ENCODE results near the gene PIWIL4. TPM values are rescaled to one million over a fixed set of nuclear protein-coding genes. Genes with fewer than 3 reads are reported as not detected.
A peak's percentile ranks its signal among the peaks of the same experiment; 100 is the strongest.

The PIWIL4 gene
- total RNA-seq, 1 donor from 2014 or later = 0.59 TPM

GRCh38 chr11:94526645-94527438, 40.3 kb upstream of the PIWIL4 start:
- H3K9me3 Mint-ChIP-seq (ENCODE audit: unreplicated experiment) = peaks cover 3% of the 10 kb centered on the region
- H3K4me3 Mint-ChIP-seq (ENCODE audit: unreplicated experiment) = no peak overlapping the region
- peaks cover 14% of the 10 kb centered on the region for H3K4me1 Mint-ChIP-seq (ENCODE audit: low read depth, unreplicated experiment)
- H3K4me2 ChIP-seq (ENCODE audit: low read length) = no peak overlapping the region
- no peak for FAIRE-seq
- no peaks in the 10 kb centered on the region for H4K20me1 ChIP-seq (ENCODE audit: insufficient read depth, low read length)
- no peaks in the 10 kb centered on the region for H3K27me3 ChIP-seq (ENCODE audit: insufficient read depth, low read length)
- no peaks in the 10 kb centered on the region for H3K4me1 ChIP-seq (ENCODE audit: insufficient read depth, low read length)
- H2AFZ ChIP-seq (ENCODE audit: low read depth, low read length) = no peak overlapping the region
- H3K27ac Mint-ChIP-seq (ENCODE audit: unreplicated experiment) = no peak overlapping the region
- DNase-seq (ENCODE audit: low read depth) = peak; percentile 13
- no peaks in the 10 kb centered on the region for H3K36me3 Mint-ChIP-seq (ENCODE audit: low read depth, unreplicated experiment)
- no peak overlapping the region for H3K4me3 ChIP-seq (ENCODE audit: insufficient read depth, low read depth, low read length)
- H3K27ac ChIP-seq (ENCODE audit: low read depth, low read length) = no peak overlapping the region
- TF ChIP-seq, protein P1, sequence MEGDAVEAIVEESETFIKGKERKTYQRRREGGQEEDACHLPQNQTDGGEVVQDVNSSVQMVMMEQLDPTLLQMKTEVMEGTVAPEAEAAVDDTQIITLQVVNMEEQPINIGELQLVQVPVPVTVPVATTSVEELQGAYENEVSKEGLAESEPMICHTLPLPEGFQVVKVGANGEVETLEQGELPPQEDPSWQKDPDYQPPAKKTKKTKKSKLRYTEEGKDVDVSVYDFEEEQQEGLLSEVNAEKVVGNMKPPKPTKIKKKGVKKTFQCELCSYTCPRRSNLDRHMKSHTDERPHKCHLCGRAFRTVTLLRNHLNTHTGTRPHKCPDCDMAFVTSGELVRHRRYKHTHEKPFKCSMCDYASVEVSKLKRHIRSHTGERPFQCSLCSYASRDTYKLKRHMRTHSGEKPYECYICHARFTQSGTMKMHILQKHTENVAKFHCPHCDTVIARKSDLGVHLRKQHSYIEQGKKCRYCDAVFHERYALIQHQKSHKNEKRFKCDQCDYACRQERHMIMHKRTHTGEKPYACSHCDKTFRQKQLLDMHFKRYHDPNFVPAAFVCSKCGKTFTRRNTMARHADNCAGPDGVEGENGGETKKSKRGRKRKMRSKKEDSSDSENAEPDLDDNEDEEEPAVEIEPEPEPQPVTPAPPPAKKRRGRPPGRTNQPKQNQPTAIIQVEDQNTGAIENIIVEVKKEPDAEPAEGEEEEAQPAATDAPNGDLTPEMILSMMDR (IDR thresholded peaks at IDR 0.05; ENCODE audit: insufficient read depth, low read depth, low read length) = no peak
- TF ChIP-seq EZH2 (IDR thresholded peaks at IDR 0.05; ENCODE audit: insufficient read depth, low read length) = no peak
- H3K79me2 ChIP-seq (ENCODE audit: insufficient read depth, low read length) = no peaks in the 10 kb centered on the region
- H3K9ac ChIP-seq (ENCODE audit: low read length) = no peak overlapping the region
- no peaks in the 10 kb centered on the region for H3K36me3 ChIP-seq (ENCODE audit: insufficient read depth, low read length)
- H3K27me3 Mint-ChIP-seq (ENCODE audit: low read depth, unreplicated experiment) = peaks cover 2% of the 10 kb centered on the region
- H3K9me3 ChIP-seq (ENCODE audit: insufficient read depth, low read depth, low read length) = no peaks in the 10 kb centered on the region

DNA sequence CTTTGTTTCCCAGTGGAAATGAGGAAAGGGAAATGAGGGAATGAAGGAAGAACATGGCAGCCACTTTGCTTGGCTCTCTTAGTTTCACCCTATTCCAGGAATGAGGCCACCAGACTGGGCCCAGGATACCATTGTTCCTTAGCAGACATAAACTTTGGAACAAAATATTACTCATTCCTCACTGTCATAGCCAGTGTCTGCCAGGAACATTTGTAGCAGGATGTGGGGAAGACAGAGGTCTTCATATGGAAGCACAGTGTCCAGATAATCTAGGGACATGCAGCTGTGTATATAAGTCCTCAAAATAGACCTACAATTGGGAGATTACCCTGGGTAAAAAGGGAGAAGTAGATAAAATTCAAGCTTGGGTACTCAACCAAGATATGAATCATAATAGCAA, 38.6 kb upstream of the PIWIL4 start:
- Histone ChIP-seq H3K4me2 (ENCODE audit: low read length) (no peak overlapping the region), H3K79me2 (ENCODE audit: insufficient read depth, low read length) (no peaks in the 10 kb centered on the region), H3K36me3 (ENCODE audit: insufficient read depth, low read length) (no peaks in the 10 kb centered on the region), H3K4me1 (ENCODE audit: insufficient read depth, low read length) (no peaks in the 10 kb centered on the region), H3K9ac (ENCODE audit: low read length) (no peak overlapping the region), H3K27me3 (ENCODE audit: insufficient read depth, low read length) (no peaks in the 10 kb centered on the region), H2AFZ (ENCODE audit: low read depth, low read length) (no peak overlapping the region), H4K20me1 (ENCODE audit: insufficient read depth, low read length) (no peaks in the 10 kb centered on the region), H3K27ac (ENCODE audit: low read depth, low read length) (no peak overlapping the region), H3K4me3 (ENCODE audit: insufficient read depth, low read depth, low read length) (no peak overlapping the region), H3K9me3 (ENCODE audit: insufficient read depth, low read depth, low read length) (no peaks in the 10 kb centered on the region)
- H3K9me3 Mint-ChIP-seq (ENCODE audit: unreplicated experiment) = peaks cover 3% of the 10 kb centered on the region
- FAIRE-seq = peak; percentile 23
- TF ChIP-seq, protein P1 (IDR thresholded peaks at IDR 0.05; ENCODE audit: insufficient read depth, low read depth, low read length) = no peak
- TF ChIP-seq EZH2 (IDR thresholded peaks at IDR 0.05; ENCODE audit: insufficient read depth, low read length) = no peak
- H3K27ac Mint-ChIP-seq (ENCODE audit: unreplicated experiment) = no peak overlapping the region
- peaks cover 14% of the 10 kb centered on the region for H3K4me1 Mint-ChIP-seq (ENCODE audit: low read depth, unreplicated experiment)
- H3K27me3 Mint-ChIP-seq (ENCODE audit: low read depth, unreplicated experiment) = no peaks in the 10 kb centered on the region
- H3K36me3 Mint-ChIP-seq (ENCODE audit: low read depth, unreplicated experiment) = no peaks in the 10 kb centered on the region
- DNase-seq (ENCODE audit: low read depth) = no peak
- H3K4me3 Mint-ChIP-seq (ENCODE audit: unreplicated experiment) = no peak overlapping the region

GRCh38 chr11:94532211-94532610, 35.0 kb upstream of the PIWIL4 start:
- no peak for FAIRE-seq
- no peaks in the 10 kb centered on the region for H3K36me3 Mint-ChIP-seq (ENCODE audit: low read depth, unreplicated experiment)
- no peaks in the 10 kb centered on the region for H3K27me3 Mint-ChIP-seq (ENCODE audit: low read depth, unreplicated experiment)

More at GRCh38 chr11:94532211-94532610, 35.0 kb upstream of the PIWIL4 start:
- DNase-seq (ENCODE audit: low read depth) = no peak
- H3K4me3 ChIP-seq (ENCODE audit: insufficient read depth, low read depth, low read length) = no peak overlapping the region
- Mint-ChIP-seq H3K4me1 (ENCODE audit: low read depth, unreplicated experiment) (peaks cover 4% of the 10 kb centered on the region), H3K4me3 (ENCODE audit: unreplicated experiment) (no peak overlapping the region), H3K27ac (ENCODE audit: unreplicated experiment) (no peak overlapping the region), H3K9me3 (ENCODE audit: unreplicated experiment) (peaks cover 2% of the 10 kb centered on the region)
- H2AFZ ChIP-seq (ENCODE audit: low read depth, low read length) = no peak overlapping the region
- no peaks in the 10 kb centered on the region for H3K79me2 ChIP-seq (ENCODE audit: insufficient read depth, low read length)
- H3K27ac ChIP-seq (ENCODE audit: low read depth, low read length) = no peak overlapping the region
- no peaks in the 10 kb centered on the region for H3K9me3 ChIP-seq (ENCODE audit: insufficient read depth, low read depth, low read length)
- TF ChIP-seq, protein P1 (IDR thresholded peaks at IDR 0.05; ENCODE audit: insufficient read depth, low read depth, low read length) = no peak
- no peak for TF ChIP-seq EZH2 (IDR thresholded peaks at IDR 0.05; ENCODE audit: insufficient read depth, low read length)
- H3K27me3 ChIP-seq (ENCODE audit: insufficient read depth, low read length) = no peaks in the 10 kb centered on the region
- H3K36me3 ChIP-seq (ENCODE audit: insufficient read depth, low read length) = no peaks in the 10 kb centered on the region
- H3K4me2 ChIP-seq (ENCODE audit: low read length) = no peak overlapping the region
- no peaks in the 10 kb centered on the region for H4K20me1 ChIP-seq (ENCODE audit: insufficient read depth, low read length)
- H3K9ac ChIP-seq (ENCODE audit: low read length) = no peak overlapping the region
- H3K4me1 ChIP-seq (ENCODE audit: insufficient read depth, low read length) = no peaks in the 10 kb centered on the region
